Suprapubic skin (tissue), 4 donors: ENCODE results near the gene KSR1. TPM values are rescaled to one million over a fixed set of nuclear protein-coding genes. Genes with fewer than 3 reads are reported as not detected.
"Not testable (repeated sequence)": the region's sequence is repeated elsewhere in the genome, so short reads cannot be mapped to it uniquely, and the experiment has no call there.

Experiments
- DNase-seq, 2 donors: peaks; one replicate each; pipeline ENCODE4 v3.0.0-alpha.2; 2019; ENCODE audit warnings: low spot score in 2 of 2
- H3K27ac ChIP-seq: fragments of 200-600 bp; sonication (generic); one replicate; pipeline ENCODE4 v1.5.1; 2019
- H3K27me3 ChIP-seq: fragments of 200-600 bp; sonication (generic); one replicate; pipeline ENCODE4 v1.5.1; 2019
- H3K36me3 ChIP-seq: fragments of 200-600 bp; sonication (generic); one replicate; pipeline ENCODE4 v1.5.1; 2019
- H3K4me1 ChIP-seq: fragments of 200-600 bp; sonication (generic); one replicate; pipeline ENCODE4 v1.5.1; 2019
- H3K4me3 ChIP-seq: fragments of 200-600 bp; sonication (generic); one replicate; pipeline ENCODE4 v1.5.1; 2019; ENCODE audit warnings: mild to moderate bottlenecking
- H3K9me3 ChIP-seq: fragments of 200-600 bp; sonication (generic); one replicate; pipeline ENCODE4 v1.5.1; 2019
- CTCF ChIP-seq, 2 donors: fragments of 200-600 bp in 1 of 2; fragments of 450-650 bp in 1 of 2; sonication (generic) in 1 of 2; IDR thresholded peaks; one replicate each; pipeline ENCODE4 v1.5.1; 2016 to 2019; ENCODE audit warnings: antibody characterized with exemption in 2 of 2, mild to moderate bottlenecking in 1 of 2, moderate library complexity in 1 of 2
- EP300 ChIP-seq: sonication (generic); formaldehyde crosslinking; IDR thresholded peaks from one replicate; pipeline ENCODE4 v1.6.1; 2017; ENCODE audit warnings: antibody characterized with exemption
- POLR2A ChIP-seq, 2 donors: fragments of 450-650 bp; IDR thresholded peaks; one replicate each; pipeline ENCODE4 v1.6.1; 2017; ENCODE audit warnings: antibody characterized with exemption in 2 of 2, mild to moderate bottlenecking in 2 of 2, moderate library complexity in 2 of 2
- POLR2AphosphoS5 ChIP-seq, 3 donors: sonication (generic); formaldehyde crosslinking; IDR thresholded peaks; one replicate each; pipeline ENCODE4 v1.6.1; 2017; ENCODE audit warnings: antibody characterized with exemption in 3 of 3
- WGBS: methylation state at CpG from one replicate; pipeline ENCODE4 v1.1.5; 2018; 5-methylcytosine and 5-hydroxymethylcytosine counted together
- total RNA-seq, 4 donors: library from RNA; depleted of rRNA; stranded (reverse); fragments of >200 nt; gene quantifications; one replicate each; pipeline ENCODE4 v1.1.0, GENCODE V29; 2016

The KSR1 gene
- total RNA-seq, 4 donors from 2014 or later, result 38.1 to 54.0 (median 49.5) TPM

- no peaks in the 10 kb centered on the region for H3K4me1 ChIP-seq
- no peak for TF ChIP-seq CTCF (IDR thresholded peaks at IDR 0.05)
- TF ChIP-seq POLR2A (IDR thresholded peaks at IDR 0.05), result no peak
- TF ChIP-seq EP300, result no peak
- TF ChIP-seq POLR2AphosphoS5 (IDR thresholded peaks at IDR 0.05), result no peak
- no peaks in the 10 kb centered on the region for H3K9me3 ChIP-seq
- DNase-seq, result no peak
- H3K4me3 ChIP-seq, result no peak overlapping the region
- WGBS, result 71% methylated on average over 5 of the region's 5 CpGs
- H3K27me3 ChIP-seq, result no peaks in the 10 kb centered on the region
- no peaks in the 10 kb centered on the region for H3K36me3 ChIP-seq
- no peak overlapping the region for H3K27ac ChIP-seq
Observed at GRCh38 chr17:27669850-27670249, 213.6 kb downstream of the KSR1 start.

GRCh38 chr17:27670791-27671590 is 214.7 kb downstream of the KSR1 start:
- WGBS, result 85% methylated on average over 11 of the region's 12 CpGs
- no peaks in the 10 kb centered on the region for H3K27me3 ChIP-seq
- no peak overlapping the region for H3K4me3 ChIP-seq
- no peaks in the 10 kb centered on the region for H3K36me3 ChIP-seq
- no peak for DNase-seq
- no peak overlapping the region for H3K27ac ChIP-seq
- no peak for TF ChIP-seq CTCF (IDR thresholded peaks at IDR 0.05)
- TF ChIP-seq POLR2A (IDR thresholded peaks at IDR 0.05), result no peak
- no peak for TF ChIP-seq POLR2AphosphoS5 (IDR thresholded peaks at IDR 0.05)
- TF ChIP-seq EP300, result no peak
- H3K4me1 ChIP-seq, result no peaks in the 10 kb centered on the region
- H3K9me3 ChIP-seq, result no peaks in the 10 kb centered on the region

- 100% methylated on average over 2 of the region's 2 CpGs for WGBS
Observed at GRCh38 chr17:27671591-27671910, 215.3 kb downstream of the KSR1 start.

GRCh38 chr17:27671977-27672480 is 215.8 kb downstream of the KSR1 start:
- H3K27me3 ChIP-seq, H3K9me3 ChIP-seq, H3K4me1 ChIP-seq, DNase-seq, H3K4me3 ChIP-seq, H3K27ac ChIP-seq, H3K36me3 ChIP-seq: not testable (repeated sequence)
- 70% methylated on average over 4 of the region's 6 CpGs for WGBS

More at GRCh38 chr17:27671591-27671910, 215.3 kb downstream of the KSR1 start:
- Histone ChIP-seq H3K4me3 (no peak overlapping the region), H3K4me1 (no peaks in the 10 kb centered on the region), H3K9me3 (no peaks in the 10 kb centered on the region), H3K27me3 (no peaks in the 10 kb centered on the region), H3K36me3 (no peaks in the 10 kb centered on the region), H3K27ac (no peak overlapping the region)
- no peak for DNase-seq
- TF ChIP-seq CTCF (IDR thresholded peaks at IDR 0.05), result no peak
- no peak for TF ChIP-seq POLR2A (IDR thresholded peaks at IDR 0.05)
- TF ChIP-seq EP300, result no peak
- no peak for TF ChIP-seq POLR2AphosphoS5 (IDR thresholded peaks at IDR 0.05)

GRCh38 chr17:27674335-27674734 is 218.1 kb downstream of the KSR1 start:
- Histone ChIP-seq H3K4me1 (no peaks in the 10 kb centered on the region), H3K36me3 (no peaks in the 10 kb centered on the region), H3K9me3 (no peaks in the 10 kb centered on the region), H3K27me3 (no peaks in the 10 kb centered on the region), H3K4me3 (no peak overlapping the region), H3K27ac (no peak overlapping the region)
- WGBS, result 85% methylated on average over 4 of the region's 6 CpGs
- TF ChIP-seq POLR2A (IDR thresholded peaks at IDR 0.05) (no peak), CTCF (IDR thresholded peaks at IDR 0.05) (no peak), EP300 (no peak), POLR2AphosphoS5 (IDR thresholded peaks at IDR 0.05) (no peak)
- no peak for DNase-seq

Other genes starting within 250 kb of the KSR1 start
- gene WSB1, start 162.3 kb upstream of the KSR1 start, total RNA-seq, result 100 to 1,000 TPM in 1 of 4 donors, 10 to 100 TPM in 3; 38.5 to 206 (median 57.2) TPM
- gene LGALS9, start 174.7 kb downstream of the KSR1 start, total RNA-seq, result 10 to 100 TPM in 2 of 4 donors, 1 to 10 TPM in 2; 9.5 to 10.6 (median 10.1) TPM